Cerebellar nuclear complex (tissue), 1 donor: Measurements from ENCODE around the gene ZNF598.
"Not testable (repeated sequence)": the region's sequence is repeated elsewhere in the genome, so short reads cannot be mapped to it uniquely, and the experiment has no call there.

Experiments used
- DNase-seq, 2 experiments: peaks; one replicate each; lab custom pipeline; 2025; lab: John Stamatoyannopoulos, UW

ZNF598 gene

DNA sequence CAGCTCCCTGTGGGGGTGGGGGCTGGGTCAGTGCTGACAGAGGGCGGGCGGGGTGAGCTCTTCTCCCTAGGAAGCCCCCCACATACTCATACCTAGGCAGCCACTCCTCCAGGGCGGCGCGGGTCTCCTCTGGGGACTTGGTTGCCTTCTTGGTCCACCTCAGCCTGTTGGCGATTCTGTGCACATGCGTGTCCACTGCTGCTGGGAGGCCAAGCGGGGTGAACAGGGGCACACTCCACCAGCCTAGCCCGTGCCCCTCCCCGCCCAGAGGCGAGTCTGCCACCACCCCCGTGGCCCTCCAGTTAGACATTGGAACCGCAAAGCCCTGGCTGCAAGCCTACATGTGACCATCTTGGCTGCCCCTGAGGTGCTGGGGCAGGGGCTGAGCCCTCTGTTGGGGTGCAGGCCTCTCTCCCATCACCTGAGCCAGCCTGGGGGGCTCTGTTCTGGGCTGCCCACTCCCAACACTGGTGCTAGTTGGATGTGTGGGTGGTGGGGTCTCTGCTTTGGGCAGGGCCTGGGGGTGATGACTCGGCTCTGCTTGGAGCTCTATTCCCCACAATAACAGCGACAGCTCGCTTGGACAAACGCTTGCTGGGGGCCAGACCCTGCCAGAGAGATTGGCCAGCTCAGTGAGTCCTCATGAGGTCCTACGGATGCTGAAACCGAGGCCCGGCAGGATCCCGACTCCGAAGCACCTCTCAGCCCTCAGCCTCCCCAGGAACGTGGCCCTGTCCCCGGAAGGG is 30.6 kb upstream of the ZNF598 start:
- DNase-seq: no peak

DNA sequence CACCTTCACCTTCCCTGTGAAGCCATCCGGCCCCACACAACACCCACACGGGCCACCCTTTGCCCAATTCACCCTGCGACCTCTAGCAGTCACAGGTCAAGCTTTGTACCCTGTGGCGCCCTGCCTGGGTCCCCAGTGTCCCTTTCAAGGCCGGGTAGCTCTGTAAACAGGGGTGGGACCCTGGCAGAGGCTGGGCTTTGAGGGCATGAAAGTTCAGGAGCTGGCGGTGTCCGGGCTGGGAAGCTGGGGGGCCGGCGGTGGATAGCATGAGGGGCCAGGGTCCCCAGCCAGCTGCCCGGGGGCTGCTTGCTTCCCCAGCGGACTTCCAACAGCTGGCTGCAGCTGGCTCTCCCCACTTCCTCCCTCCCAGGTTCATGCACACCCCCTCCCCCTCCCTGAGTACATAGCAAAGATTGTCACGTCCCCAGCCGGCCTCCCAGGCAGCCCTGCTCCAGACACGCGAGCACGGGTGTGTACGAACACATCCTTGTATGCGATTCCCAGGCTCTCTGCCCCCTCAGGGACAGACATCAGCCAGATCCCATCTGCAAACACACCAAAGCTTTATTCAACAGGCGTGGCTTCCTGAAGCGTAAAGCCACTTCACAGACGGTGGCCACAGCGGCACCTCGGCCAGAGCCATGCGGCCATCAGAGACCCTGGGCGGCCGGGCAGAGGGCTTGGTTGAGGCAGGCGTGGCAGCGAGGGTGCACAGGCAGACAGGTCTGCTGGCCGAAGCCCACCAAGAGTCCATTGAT is 29.8 kb upstream of the ZNF598 start:
- no peak for DNase-seq

DNA sequence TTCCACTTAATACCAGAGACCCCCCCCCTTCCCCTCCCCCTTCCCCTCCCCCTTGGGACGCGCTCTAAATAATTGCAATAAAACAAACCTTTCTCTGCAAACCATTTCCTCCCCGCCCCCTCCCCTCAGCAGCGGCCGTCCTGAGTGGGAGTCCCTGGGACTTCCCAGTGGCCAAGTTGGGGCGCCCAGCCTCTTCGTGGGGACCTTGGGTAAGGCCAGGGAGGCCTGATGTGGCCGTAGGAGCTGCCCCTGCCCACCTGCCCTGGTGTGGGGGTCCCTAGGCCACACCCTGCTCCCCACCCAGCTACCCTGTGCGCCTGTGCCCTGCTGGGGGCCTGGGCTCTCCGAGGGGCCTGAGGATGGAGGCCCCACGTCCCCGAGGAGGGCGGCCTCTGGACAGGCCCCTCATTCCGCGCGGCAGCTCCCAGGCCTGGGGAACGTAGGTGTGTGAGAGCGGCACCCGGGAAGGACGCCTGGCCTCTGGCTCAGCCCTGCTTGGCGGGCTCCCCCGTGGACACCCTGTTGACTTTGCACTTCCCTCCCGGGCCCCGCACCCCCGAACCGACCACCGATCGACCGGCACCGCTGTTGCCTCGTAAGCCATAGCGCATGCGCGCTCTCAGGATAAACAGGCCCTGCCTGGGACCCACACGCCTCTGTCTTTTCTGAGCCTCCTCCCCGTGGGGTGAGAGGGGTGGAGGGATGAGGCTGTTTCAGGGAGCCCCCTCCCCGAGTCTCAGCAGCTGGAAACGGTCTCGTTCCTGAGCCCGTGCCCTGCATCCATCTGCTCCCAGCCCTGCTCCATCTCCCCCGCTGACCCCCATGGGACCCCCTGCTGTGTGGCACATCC is 29.0 kb upstream of the ZNF598 start:
- DNase-seq: no peak

DNA sequence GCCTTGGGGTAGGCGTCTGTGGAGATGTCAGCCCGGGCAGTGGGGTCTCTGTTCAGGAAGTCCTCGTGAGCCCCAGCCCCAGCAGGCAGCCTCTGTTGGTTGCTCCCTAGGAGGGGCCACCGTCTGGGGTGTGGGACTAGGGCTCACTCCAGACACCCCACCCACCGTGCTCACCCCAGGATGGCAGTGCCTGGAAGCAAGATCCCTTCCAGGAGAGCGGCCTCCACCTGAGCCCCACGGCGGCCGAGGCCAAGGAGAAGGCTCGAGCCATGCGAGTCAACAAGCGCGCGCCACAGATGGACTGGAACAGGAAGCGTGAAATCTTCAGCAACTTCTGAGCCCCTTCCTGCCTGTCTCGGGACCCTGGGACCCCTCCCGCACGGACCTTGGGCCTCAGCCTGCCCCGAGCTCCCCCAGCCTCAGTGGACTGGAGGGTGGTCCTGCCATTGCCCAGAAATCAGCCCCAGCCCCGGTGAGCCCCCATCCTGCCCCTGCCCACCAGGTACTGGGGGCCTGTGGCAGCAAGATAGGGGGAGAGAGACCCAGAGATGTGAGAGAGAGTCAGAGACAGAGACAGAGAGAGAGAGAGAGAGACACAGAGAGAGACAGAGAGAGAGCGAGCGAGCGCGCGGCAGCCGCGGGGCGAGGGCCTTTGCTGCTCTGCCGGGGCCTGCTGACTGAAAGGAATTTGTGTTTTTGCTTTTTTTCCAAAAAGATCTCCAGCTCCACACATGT is 28.2 kb upstream of the ZNF598 start:
- no peak for DNase-seq

DNA sequence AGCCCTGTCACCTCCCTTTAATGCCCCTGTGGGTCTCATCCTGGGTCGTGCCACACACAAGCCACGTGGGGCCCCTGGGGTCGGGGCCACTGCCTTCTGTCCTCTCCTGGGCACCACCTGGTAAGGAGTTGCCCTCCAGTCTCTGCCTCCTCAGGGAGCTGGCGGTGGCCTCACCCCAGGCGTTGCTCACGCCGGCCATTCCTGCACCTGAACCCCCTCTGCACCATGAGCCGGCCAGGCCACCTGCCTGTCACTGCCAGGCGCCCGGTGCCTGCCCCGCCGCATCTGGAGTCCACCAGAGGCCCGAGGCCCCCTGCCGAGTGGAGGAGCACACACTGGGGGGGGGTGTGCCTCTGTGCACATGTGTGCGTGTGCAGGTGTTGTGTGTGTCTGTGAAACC is 27.5 kb upstream of the ZNF598 start:
- no peak for DNase-seq

DNA sequence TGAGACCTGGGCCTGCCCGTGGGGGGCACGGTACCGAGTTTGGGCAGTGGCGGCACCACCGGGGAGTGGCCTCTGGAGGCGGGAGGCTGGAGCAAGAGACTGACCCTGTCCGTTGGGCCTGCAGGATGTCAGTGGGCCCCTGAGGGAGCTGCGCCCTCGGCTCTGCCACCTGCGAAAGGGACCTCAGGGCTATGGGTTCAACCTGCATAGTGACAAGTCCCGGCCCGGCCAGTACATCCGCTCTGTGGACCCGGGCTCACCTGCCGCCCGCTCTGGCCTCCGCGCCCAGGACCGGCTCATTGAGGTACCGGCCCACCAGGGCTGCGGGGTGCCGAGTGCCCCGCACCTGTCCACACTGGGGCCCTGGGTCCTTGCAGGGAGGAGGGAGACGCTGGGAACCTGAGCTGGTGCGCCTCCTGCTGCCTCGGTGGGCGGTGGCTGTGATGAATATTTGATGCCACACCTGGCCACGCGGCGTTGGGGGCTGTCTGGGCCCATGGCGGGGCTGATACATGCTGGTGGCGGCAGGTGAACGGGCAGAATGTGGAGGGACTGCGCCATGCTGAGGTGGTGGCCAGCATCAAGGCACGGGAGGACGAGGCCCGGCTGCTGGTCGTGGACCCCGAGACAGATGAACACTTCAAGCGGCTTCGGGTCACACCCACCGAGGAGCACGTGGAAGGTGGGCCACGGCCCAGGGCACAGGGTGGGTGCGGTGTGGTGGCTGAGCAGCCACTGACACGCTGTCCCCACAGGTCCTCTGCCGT is 26.8 kb upstream of the ZNF598 start:
- DNase-seq: no peak

DNA sequence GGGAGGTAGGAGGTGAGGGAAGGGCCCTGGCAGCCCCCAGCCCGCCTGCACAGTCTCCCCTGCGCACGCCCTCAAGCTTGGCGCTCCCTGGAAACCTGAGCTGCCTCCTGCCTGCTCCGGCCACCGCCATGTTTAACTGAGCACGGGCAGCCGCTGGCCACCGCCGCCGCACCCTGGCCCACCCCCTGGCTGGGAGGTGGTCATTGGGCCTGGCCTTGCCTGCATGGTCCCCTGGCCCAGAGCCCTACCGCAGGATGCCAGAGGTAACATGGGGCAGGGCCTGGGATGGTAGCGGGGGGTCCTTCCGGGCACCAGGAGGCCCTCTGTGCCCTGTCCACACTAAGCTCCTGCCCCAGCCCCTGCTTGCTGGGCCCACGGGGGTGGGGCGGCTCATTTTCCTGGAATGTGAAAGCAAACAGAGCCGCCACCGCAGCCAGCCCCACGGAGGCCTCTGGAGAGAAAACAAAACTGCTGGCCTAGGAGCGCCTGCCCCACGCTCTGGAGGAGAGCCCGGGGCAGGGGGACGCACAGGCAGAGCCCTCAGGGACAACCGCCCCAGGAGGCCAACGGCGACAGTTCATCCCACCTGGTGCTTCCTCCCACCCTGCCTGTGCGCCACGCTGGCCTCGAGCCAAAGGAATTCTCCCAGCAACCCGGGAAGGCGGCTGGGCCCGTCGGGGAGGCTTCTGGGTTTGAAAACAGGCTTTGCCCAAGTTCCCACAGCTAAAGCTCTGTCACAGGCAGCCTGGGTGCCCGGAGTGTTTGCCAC is 26.0 kb upstream of the ZNF598 start:
- DNase-seq: no peak

DNA sequence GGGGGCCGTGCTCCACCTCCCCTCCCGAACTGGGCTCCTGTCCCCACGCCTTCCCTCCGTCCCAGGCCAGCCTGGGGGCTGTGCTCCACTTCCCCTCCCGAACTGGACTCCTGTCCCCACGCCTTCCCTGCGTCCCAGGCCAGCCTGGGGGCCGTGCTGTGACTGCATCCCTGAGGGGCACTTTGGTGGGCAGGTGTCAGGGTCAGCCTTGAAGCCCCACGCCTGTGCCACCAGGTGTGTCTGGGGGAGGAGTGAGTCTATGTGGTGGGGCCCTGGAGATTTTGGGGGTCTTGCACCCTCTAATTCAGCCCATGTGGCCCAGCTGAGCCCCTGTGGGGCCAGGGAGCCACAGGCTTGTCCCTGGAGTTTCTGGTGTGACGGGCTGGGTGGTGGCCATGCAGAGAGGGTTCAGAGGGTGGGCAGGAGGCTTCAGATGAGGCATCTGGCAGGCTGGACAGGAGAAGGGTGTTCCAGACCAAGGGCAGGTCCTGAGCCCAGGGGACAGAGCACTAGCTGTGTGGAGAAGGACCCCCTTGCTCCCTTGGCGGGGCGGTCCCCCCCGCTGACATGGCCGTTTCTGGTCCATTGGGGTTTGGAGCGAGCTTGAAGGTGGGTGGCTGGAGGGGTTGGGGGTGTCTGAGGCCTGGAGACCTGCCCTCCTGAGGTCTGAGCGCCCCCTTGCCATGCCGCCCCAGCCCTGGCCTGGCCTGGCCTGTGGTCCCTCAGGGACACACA is 25.2 kb upstream of the ZNF598 start:
- no peak for DNase-seq

DNA sequence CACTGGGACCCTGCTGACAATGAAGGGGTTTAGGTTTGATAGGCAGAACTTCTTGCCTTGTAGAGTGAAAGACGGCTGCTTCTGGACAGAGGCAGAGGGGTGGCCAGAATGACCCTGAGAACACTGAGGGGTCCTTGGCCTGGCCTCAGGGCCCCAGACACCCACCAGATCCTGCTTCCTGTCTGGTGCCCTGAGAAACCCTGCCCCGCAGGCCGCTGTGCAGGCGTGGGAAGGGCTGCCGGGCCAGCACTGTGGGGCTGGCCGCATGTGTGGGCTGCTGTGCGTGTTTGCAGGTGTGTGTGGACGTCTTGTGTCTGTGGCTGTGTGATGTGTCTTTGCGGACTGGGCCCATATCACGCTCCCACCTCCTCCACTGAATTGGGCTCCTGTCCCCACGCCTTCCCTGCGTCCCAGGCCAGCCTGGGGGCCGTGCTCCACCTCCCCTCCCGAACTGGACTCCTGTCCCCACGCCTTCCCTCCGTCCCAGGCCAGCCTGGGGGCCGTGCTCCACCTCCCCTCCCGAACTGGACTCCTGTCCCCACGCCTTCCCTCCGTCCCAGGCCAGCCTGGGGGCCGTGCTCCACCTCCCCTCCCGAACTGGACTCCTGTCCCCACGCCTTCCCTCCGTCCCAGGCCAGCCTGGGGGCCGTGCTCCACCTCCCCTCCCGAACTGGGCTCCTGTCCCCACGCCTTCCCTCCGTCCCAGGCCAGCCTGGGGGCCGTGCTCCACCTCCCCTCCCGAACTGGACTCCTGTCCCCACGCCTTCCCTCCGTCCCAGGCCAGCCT is 24.5 kb upstream of the ZNF598 start:
- DNase-seq: not testable (repeated sequence)

DNA sequence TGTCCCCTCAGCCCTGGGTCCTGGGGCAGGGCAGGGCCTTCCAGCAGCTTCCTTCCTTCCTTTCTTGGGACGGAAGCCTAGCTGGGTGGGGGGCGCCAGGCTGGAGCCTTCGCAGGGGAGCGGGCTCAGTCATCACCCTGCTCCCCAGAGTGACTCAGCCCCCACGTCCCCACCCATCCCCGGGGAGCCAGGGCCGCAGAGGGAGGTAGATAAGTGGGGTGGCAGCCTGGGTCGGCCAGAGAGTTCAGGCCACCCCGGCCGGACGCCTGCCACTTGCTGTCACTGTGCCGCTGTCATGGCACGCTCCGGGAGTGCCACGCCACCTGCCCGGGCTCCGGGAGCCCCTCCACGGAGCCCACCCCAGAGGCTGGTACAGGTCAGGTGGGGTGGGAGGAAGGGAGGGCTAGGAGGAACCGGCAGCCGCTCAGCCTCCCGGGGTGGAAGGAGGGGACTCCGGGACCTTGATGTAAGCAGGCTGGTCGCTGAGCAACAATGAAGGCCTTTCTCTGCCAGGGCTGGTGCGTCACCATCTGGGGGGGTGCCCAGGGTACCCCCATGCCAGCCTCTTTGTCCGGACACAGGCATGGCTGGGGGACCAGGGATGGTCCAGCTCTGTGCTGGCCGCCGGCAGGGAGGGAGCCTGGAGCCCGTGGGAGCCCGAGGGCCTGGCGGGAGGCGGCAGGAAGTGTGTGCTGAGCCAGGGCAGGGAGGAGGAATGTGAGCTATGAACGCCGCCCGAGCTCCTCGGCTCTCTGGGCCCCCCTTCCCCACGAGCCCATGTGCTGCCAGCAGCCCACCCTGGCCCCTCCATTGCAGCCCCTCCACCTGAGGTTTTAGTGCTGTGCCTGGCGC is 23.7 kb upstream of the ZNF598 start:
- no peak for DNase-seq

DNA sequence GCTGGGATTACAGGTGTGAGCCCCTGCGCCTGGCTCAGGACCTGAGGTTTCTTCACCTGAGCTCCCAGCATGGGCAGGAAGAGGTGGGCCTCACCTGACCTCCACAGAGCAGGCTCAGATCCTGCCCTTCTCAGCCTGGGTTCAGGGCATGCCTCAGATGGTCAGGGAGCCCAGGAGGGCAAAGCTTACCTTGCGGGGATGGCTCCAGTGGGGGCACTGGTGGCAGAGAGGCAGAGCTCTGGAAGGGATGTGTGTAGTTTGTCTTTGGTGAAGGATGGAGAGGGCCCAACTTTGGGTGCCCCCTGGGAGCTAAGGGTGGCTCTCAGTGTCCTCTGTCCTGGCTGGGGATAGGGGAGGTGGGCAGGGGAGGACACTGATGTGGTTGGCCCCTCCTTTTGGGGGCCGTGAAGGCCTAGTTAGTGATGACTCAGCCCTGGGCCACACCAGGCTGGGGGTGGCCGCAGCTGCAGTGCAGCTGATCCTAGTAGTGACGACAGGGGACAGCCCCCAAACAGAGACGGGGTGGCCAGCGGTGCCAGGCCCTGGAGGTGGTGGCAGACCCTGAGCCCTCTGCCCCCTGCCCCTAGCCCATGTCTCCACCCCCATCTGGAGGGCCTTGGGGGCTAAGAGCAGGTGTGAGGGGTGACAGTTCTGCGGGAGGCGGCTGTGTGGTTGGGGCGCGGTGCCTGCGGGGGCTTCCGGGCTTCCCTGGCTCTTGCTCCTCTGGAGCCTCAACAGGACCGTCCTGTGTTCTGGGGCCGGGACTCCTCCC is 22.9 kb upstream of the ZNF598 start:
- no peak for DNase-seq

DNA sequence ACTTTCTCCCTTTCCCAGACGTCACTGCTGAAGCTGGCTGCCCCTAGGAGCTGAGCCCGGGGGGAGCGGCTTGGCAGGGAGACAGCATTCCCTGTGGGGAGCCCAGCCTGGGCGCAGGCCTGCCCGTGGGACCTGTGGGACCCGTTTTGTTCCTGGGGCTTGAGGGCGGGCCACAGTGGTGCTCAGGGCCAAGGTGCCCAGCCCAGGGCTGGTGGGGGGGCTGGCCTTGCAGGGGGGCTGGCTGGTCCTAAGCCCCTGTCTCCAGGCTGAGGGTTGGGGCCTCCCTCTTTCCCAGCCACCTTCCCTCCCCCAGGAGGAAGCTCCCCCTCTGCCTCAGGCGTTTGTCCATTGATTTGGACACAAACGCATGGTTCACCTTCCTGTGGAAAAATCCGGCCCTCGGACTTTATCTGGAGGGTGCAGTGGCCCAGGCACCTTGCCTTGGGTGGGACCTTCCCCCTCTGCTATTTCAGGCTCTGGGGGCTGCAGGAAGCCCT is 21.5 kb upstream of the ZNF598 start:
- no peak for DNase-seq

DNA sequence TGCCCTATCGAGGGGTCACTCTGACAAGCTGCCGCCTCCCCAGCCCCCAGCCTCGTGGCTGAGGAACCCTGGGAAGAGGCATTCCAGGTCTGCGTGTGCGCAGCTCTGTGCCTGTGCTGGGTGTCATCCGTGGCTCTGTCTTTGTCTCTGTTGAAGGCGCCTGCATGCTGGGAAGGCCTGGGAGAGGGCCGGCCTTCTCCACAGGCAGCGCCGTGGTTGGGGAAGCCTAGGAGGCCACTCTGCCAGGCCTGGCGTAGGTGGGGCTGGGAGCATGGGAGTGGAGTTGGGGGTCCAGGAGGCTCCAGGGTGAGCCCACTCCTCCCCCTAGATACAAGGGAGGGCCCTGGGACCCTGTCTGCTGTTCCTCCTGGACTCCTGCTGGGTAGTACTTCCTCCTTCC is 20.4 kb upstream of the ZNF598 start:
- DNase-seq: no peak

DNA sequence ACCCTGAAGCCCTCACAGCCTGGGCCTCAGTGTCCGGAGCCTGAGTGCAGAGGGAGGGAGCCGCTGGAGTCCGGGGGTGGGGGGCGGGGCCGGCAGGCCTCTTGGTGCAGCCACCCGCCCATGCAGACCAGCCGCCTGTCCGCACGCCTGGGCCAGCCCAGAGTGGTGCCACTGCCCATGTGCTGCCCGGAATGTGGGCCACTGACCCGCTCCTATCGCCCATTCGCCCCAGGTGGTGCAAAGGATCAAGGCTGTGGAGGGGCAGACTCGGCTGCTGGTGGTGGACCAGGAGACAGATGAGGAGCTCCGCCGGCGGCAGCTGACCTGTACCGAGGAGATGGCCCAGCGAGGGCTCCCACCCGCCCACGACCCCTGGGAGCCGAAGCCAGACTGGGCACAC is 19.7 kb upstream of the ZNF598 start:
- DNase-seq: no peak

DNA sequence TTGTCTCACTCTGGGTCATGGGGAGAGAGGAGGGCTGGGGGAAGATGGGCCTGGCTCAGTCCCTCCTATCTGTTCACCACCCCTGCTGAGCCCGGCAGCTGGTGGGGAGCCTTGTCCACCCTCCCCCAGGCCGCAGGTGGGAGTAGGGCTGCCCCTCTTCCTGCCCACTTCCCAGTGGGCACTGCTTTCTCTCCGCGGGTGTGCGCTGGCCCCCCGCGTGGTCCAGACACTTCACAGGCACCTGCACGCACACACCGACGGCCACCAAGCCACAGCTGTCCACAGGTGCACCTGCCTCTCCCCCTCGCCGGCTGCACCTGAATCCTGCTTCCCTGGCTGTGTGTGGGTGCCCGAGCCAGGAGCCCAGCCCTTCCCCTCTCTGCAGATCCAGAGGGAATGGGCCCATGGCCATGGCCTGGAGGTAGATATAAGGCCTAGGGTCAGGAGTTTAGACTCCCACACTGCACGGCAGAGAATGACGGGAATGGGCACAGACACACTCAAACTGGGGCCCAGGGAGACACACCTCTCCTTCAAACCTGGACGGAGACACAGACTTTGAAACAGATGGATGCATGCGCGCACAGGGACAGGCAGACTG is 19.1 kb upstream of the ZNF598 start:
- no peak for DNase-seq

DNA sequence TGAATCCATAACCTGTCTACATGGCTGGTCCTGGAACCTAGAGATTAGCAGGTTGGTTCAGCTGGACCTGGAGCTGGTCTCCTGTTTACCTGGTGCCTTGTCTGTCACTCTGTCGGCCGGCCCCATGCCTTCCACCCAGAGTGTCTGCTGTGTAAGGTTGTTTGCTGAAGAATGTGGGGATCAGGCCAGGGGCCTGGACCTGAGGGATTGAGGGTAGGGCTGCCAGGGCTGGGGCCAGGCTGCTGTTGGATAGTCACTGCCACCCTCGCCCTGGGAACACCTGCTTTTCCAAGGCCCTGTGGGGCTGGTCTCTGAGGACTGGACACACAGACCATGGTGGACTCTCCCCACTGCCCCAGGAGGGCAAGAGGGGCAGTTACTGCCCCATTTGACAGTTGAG is 18.5 kb upstream of the ZNF598 start:
- DNase-seq: no peak
